Stimulated activated CD8-positive, alpha-beta memory T cell treated with anti-CD3 and anti-CD28 coated beads, Interleukin-4, amount 100 ng/mL, for 1 hour (primary cell): ENCODE measurements around the gene ABHD3.
A peak's percentile ranks its signal among the peaks of the same experiment; 100 is the strongest.
"Not testable (repeated sequence)": the region's sequence is repeated elsewhere in the genome, so short reads cannot be mapped to it uniquely, and the experiment has no call there.

Source experiments
- DNase-seq, 2 donors: peaks; one replicate each; pipeline ENCODE4 v3.0.0-alpha.2; 2020; ENCODE audit warnings: low read depth in 2 of 2, low spot score in 1 of 2

The ABHD3 gene

GRCh38 chr18:21652073-21652472, 52.5 kb downstream of the ABHD3 start:
- no peak for DNase-seq

DNA sequence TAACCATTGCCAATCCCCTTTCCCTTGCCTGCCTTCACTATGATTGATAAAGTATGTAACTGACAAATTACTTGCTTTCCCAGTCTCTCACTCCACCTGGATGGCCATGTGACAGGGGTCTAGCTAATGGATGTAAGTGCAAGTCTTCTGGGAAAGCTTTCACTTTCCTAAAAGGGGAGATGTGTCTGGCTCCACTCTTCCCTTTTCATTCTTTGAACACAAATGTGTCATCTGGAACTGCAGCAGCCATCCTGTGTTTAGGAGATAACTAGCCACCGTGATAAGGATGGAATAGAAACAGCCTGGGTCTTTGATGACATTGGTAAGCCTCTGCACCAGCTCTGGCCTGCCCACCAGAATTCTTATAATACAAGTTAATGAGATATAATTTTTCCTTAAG, 54.3 kb downstream of the ABHD3 start:
- no peak for DNase-seq

DNA sequence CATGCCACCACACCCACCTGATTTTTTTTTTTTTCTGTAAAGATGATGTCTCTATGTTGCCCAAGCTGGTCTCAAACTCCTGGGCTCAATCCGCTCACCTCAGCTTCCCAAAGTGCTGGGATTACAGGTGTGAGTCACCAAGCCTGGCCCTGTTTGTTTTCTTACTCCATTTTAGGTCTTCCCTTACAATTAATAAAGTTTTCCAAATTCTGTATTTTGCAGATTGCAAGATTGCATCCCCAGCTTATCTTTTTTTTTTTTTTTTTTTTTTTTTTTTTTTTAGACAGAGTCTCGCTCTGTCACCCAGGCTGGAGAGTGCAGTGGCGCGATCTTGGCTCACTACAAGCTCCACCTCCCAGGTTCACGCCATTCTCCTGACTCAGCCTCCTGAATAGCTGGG, 64.2 kb downstream of the ABHD3 start:
- DNase-seq = not testable (repeated sequence)

DNA sequence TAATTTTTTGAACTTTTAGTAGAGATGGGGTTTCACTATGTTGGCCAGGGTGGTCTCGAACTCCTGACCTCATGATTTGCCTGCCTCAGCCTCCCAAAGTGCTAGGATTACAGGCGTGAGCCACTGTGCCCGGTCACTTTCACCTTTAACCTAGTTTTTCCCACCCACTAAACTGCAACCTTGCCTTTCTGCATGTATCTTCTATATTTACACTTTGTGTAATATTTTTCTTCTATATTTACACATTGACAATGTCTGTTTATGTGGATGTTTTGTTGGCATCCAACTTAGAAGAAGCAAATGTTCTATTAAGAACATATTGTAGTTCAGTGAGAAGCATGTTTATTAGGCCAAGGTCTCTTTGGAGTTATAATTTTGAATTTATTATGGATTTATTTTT, 65.8 kb downstream of the ABHD3 start:
- DNase-seq = no peak

- DNase-seq = no peak
These were observed 67.8 kb downstream of the ABHD3 start for GRCh38 chr18:21636769-21637168.

DNA sequence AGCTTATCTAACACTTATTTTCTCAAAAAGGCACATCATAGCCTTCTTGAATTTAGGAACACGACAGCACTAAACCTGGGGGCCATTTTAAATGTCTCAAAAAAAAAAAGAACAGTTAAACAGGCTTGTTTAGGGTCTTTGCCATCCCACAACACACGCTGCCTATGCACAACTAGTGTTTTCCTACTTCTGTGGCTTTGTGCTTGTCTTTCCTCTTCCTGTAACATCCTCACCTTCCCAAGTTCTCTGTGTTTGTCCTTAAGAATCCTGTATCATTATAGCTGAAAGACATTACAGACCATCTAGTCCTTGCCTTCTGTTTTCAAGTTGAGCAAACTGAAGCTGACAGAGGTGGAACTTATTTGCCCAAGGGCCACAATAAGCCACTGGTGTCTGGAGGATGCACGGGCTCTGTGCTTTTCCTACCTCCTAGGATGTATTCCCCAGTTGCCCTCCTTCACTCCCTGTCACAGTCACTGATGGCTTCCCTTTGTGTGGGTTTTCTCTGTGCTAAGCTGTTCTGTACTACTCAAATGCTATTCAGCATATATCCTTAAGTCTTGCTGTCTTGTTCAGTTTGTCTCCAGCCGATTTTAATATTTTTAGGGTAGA, 69.9 kb downstream of the ABHD3 start:
- DNase-seq = no peak

DNA sequence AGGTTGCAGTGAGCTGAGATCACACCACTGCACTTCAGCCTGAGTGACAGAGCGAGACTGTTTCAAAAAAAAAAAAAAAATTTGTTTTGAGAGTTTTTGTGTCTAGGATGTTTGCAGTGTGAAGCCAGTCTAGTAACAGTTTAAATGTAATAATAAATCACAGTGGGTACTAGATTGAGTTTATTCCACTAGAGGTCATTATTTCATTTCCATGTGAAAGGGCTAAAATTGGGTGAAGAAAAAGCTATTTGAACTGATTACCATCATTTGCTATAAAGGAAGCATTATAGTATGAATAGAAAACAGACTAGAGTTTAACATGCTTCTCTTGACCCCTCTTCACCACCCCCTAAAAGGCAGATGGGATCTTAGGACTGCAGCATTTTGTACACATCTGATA, 72.2 kb downstream of the ABHD3 start:
- no peak for DNase-seq

- DNase-seq = no peak
These were observed 75.3 kb downstream of the ABHD3 start for GRCh38 chr18:21629089-21629832.

DNA sequence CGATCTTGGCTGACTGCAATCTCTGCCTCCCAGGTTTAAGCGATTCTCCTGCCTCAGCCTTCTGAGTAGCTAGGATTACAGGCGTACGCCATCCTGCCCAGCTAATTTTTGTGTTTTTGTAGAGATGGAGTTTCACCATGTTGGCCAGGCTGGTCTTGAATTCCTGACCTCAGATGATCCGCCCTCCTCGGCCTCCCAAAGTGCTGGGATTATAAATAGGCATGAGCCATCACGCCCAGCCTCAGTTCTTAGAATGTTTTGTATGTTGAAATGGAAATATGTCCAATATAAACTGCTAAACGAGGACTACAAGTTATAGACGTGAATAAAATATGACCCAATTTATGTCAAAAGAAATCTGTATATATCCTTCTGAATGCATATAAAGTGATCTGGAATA, 82.9 kb downstream of the ABHD3 start:
- DNase-seq = not testable (repeated sequence)

GRCh38 chr18:21612125-21613039, 92.2 kb downstream of the ABHD3 start, which contains the start of gene SNRPD1:
Gene SNRPD1, plus strand, starts transcription at chr18:21612314. Its CDS starts 116 bp downstream, at chr18:21612430.
- peak; percentile 51 to 76 for DNase-seq

DNA sequence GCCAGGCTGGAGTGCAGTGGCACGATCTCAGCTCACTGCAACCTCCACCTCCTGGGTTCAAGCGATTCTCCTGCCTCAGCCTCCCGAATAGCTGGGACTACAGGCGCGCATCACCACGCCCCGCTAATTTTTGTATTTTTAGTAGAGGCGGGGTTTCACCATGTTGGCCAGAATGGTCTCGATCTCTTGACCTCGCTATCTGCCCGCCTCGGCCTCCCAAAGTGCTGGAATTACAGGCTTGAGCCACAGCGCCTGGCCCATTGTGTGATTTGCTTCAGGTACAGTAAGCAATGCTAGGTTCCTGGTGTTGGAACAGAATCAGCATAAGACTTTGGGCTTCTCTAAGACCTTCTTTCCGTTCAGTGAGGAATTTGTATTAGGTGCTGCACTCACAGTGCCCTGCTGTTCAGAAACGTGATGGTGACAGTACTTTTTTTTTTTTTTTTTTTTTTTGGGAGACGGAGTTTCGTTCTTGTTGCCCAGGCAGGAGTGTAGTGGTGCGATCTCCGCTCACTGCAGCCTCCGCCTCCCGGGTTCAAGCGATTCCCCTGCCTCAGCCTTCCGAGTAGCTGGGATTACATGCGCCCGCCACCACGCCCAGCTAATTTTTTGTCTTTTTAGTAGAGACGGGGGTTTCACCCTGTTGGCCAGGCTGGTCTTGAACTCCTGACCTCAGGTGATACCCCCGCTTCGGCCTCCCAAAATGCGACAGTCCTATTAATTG, 93.0 kb downstream of the ABHD3 start:
- not testable (repeated sequence) for DNase-seq

- DNase-seq = no peak
These were observed 99.4 kb downstream of the ABHD3 start for GRCh38 chr18:21605213-21605612.

DNA sequence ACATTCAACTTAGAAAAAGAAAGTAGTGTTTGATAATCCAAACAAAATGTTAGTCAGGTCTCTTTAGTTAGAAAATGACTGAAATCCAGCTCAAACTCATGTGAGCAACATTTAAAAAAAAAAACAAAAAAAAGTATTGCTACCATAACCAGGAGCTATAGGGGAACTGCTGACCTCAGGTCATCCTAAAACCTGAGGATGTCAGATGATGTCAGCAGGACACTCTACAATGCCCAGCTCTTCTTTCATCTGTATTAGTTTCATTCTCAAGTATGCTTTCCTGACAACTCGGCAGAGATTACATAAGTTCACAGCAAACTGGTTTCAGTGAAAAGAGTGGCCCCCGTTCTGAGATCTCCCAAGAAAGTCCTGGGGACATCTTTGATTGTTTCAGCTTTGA, 99.9 kb downstream of the ABHD3 start:
- DNase-seq = no peak

- no peak for DNase-seq
These were observed 102.3 kb downstream of the ABHD3 start for GRCh38 chr18:21602299-21602587.
